ENCODE data around the gene PRIM1.
"Not testable (repeated sequence)": the region's sequence is repeated elsewhere in the genome, so short reads cannot be mapped to it uniquely, and the experiment has no call there.

PRIM1 gene

GRCh38 chr12:56751712-56752598 is at the start of gene PRIM1:
Gene PRIM1, minus strand, starts transcription at chr12:56752323. Its CDS starts 25 bp downstream, at chr12:56752298.
- DNase-seq: peak; percentile 87

- no peak for DNase-seq
These were observed 48.1 kb upstream of the PRIM1 start for GRCh38 chr12:56800221-56800620.

GRCh38 chr12:56799345-56799744 is 47.2 kb upstream of the PRIM1 start:
- not testable (repeated sequence) for DNase-seq

GRCh38 chr12:56795791-56796190 is 43.7 kb upstream of the PRIM1 start:
- not testable (repeated sequence) for DNase-seq

- DNase-seq: not testable (repeated sequence)
These were observed 43.0 kb upstream of the PRIM1 start for GRCh38 chr12:56795046-56795562.

GRCh38 chr12:56793124-56793523 is 41.0 kb upstream of the PRIM1 start:
- not testable (repeated sequence) for DNase-seq

DNA sequence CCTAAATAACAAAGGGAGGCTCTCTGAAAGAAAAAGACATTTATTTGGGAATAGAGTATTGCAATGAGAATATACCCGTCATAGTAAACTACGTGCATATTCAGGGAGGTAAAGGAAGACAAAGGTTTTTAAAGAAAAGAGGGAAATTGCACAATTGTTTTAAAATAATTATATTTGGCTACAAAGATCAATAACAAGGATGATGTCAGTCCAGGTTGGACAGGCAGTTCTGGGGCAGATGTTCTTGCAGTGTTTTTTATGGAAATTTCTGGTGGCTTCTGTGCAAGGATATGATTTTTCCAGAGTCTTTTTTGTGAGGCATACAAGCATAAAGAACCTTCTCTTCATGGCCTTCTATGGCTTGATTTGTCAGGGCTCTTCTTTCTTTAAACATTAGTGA is 40.6 kb upstream of the PRIM1 start:
- no peak for DNase-seq

- DNase-seq: not testable (repeated sequence)
These were observed 37.3 kb upstream of the PRIM1 start for GRCh38 chr12:56789429-56789828.

- DNase-seq: no peak
These were observed 35.4 kb upstream of the PRIM1 start for GRCh38 chr12:56787498-56787897.

DNA sequence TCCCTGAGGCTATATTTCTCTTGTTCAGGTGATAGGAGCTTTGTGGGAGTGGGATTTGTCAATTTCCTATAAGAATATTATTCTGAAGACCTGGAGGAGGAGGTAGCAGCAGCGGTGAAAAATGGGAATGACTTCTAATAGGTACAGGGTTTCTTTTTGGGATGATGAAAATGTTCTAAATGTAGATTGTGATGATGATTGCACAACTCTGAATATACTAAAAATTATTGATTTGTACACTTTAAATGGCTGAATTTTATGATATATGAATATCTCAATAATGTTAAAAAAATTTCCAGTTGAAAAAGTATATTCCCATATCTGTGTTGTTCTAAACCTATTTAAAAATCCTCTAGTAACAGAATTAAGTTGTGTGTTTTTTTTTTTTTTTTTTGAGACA is 33.8 kb upstream of the PRIM1 start:
- no peak for DNase-seq

DNA sequence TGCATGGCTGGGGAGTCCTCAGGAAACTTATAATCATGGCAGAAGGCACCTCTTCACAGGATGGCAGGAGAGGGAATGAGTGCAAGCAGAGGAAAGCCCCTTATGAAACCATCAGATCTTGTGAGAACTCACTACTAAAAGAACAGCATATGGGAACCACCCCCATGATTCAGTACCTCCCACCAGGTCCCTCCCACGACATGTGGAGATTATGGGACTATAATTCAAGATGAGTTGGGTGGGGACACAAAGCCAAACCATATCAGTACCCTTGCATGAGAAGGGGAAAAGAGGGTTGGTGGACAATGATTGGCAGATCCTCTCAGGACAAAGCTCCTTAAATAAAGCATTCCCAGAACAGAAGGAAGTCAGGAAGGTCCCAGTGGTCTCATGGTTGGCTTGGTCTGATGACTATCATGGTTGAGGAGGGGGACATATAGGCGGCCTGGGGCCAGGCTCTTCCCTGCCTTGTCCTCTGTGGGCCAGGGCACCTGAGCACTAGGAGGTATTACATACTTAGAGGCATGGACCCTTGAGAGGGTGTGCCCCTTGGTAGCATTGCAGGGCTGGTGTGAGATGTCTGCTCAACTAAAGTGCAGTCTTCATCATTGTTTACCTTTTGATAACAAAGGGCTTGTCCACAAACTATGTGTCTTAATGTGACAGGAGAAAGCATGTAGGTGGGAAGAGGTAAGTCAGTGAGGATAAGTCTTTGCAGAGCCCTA is 33.2 kb upstream of the PRIM1 start:
- no peak for DNase-seq

GRCh38 chr12:56781726-56782125 is 29.6 kb upstream of the PRIM1 start:
- no peak for DNase-seq

- no peak for DNase-seq
These were observed 26.6 kb upstream of the PRIM1 start for GRCh38 chr12:56778756-56779155.

DNA sequence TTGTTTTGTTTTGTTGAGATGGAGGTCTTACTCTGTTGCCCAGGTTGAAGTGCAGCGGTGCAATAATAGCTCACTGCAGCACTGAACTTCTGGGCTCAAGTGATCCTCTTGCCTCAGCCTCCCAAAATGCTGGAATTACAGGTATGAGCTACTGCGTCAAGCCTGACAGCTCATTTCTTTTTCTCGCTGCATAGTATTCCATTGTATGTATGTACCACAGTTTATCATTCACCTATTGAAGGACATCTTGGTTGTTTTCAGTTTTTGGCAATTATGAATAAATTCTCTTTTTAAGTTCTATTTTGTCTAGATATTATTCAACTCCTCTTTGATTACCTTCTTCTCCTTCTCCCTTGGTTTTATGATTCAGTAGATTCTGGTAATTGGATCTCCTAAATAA is 24.5 kb upstream of the PRIM1 start:
- DNase-seq: no peak

DNA sequence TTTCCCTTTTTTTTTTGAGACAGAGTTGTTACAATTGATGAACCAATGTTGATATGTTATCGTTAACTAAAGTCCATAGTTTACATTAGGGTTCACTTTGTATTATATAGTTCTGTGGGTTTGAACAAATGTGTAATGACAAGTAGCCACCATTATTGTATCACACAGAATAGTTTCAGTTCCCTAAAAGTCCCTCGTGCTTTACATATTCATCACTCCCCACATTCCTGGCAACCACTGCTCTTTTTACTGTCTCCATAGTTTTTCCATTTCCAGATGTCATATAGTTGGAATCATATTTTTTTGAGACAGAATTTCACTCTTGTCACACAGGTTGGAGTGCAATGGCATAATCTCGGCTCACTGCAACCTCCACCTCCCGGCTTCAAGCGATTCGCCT is 23.5 kb upstream of the PRIM1 start:
- no peak for DNase-seq

GRCh38 chr12:56773113-56773512 is 21.0 kb upstream of the PRIM1 start:
- DNase-seq: no peak

DNA sequence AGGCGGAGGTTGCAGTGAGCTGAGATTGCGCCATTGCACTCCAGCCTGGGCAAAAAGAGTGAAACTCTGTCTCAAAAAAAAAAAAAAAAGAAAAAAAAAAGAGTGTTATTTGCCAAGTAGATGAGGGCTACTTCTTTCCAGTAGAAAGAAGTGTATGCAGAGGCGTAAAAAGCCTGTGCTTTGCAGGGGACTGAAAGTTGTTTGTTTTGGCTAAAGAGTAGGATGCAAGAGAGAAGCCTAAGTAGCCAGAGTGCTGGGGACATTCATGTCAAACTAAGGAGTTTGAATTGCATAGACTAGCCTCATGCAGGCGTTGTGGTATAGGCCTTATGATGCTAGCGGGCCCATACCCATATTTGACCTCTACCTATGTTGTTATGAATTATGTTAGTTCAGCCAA is 20.5 kb upstream of the PRIM1 start:
- DNase-seq: no peak

DNA sequence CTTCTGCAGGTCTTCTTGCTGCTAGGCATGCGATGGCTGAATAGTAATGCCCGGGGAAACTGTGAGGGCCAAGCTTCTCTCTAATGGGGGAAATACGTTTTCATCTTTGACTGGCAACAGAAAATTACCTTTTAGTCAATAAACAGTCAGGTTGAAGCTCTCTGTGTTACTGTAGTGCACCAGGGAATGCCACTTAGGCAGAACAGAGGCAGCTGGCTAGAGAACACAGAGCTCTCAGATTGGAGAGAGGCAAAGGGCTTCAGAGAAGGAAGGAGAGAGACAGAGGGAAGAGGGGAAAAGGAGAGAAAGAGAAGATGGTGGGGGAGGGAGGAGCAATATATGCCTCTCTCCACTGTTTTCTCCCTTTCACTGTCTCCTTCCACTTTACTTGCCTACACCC is 17.7 kb upstream of the PRIM1 start:
- DNase-seq: no peak

DNA sequence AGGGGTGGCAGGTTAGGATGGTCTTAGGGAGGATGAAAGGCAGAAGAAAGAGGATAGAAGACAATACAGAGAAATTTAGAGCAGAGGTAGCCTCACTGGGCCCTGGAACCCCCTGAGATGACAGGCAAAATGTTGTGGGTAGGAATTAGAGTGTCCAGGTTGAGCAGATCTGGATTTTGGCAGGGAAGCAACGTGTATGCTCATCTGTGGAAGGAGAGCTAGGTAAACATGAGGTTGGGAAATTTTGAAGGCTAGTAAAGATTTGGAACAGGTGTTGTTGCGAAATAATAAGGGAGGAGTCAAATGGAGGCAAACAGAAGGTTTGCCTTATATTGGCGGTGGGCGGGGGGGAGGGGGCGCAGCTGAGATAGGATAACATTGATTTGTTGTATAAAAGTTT is 16.3 kb upstream of the PRIM1 start:
- DNase-seq: no peak

DNA sequence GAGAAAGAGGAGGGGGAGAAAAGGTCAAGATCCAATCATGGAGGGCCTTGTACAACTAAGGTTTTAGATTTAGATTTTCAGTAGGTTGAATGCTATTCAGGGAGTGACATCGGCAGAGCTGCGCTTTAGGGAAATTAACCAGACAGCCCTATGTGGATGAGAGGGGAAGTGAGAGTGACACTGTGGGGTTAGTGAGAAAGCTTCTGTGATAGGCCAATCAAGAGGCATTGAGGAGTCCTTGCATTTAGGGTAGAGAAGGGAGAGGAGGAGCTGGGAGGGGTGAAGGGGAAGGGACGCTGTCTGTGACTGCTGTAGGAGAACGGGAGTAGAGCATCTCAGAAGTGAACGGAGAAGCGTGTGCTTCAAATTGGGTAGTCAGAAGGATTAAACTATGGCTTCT is 14.4 kb upstream of the PRIM1 start:
- no peak for DNase-seq

DNA sequence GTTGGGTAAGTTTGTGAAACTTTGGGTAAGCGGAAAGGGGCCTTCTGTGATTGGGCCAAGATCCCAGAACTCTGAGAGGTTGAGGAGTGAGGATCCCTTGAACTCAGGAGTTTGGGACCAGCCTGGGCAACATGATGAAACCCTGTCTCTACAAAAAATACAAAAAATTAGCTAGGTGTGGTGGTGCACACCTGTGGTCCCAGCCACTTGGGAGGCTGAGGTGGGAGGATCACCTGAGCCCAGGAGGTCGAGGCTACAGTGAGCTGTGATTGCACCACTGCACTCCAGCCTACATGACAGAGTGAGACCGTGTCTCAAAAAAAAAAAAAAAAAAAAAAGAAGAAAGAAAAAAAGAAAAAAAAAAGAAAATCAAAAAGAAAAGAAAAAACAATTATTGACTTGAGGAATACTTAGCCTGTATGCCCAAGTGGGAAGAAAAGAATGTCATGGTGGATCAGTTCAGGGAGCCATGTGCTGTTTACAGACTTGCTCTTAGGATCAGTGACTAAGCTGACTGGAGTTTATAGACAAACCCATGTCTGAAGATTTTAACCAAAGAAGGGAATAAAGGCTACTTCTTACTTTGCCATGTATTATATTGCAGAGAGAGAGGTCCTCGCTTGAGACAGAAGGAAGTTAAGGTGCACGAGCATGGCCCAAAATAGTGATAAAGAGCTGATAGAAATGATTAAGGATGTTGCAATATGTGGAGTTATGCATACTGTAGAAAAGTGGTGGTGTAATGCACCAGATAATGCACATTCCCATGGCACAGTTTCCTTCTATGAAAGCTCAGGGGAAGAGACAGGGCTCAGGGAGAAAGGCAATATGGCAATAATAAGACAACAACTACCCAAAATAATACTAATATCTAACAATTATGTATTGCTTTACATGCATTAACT is 11.9 kb upstream of the PRIM1 start:
- no peak for DNase-seq

DNA sequence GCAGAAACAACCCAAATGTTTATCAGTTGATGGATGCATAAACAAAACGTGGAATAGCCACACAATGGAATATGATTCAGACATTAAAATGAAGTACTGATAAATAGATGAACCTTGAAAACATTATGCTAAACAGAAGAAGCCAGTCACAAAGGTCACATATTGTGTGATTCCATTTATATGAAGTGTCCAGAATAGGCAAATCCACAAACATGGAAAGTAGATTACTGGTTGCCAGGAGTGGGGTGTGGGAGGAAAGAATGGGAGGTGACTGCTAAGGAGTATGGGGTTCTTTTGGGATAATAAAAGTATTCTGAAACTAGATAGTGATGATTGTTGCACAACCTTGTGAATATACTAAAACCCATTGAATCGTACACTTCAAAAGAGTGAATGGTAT is 9.7 kb upstream of the PRIM1 start:
- no peak for DNase-seq

DNA sequence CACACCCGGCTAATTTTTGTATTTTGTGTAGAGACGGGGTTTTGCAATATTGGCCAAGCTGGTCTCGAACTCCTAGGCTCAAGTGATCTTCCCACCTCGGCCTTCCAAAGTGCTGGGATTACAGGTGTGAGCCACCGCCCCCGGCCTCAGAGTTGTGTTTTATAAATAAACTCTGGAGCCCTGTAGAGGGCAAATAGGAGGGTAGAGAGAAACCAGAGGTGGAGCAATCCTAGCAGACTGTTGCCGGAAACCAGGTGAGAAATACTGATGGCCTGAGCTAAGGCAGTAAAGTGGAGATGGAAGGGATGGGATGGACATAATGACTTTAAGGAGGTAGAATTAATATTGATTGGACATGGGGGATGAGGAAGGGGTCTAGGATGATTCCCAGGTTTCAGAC is 8.3 kb upstream of the PRIM1 start:
- no peak for DNase-seq
